Raji (cell line): ENCODE data around the gene VPS35L.

Experiments used
- POLR2A ChIP-seq: IDR thresholded peaks from 2 replicates; pipeline ENCODE4 v1.6.1; 2011; ENCODE audit warnings: low read depth, low read length, control low read depth; ENCODE audit not compliant: insufficient read depth

Gene VPS35L

GRCh38 chr16:19706846-19707245 lies 151.3 kb downstream of the VPS35L start:
- no peak for TF ChIP-seq POLR2A

- TF ChIP-seq POLR2A, result no peak
Measured at GRCh38 chr16:19707569-19708295, 152.2 kb downstream of the VPS35L start.

- no peak for TF ChIP-seq POLR2A
Measured at GRCh38 chr16:19708296-19709205, 153.0 kb downstream of the VPS35L start.

GRCh38 chr16:19709381-19710136 lies 154.1 kb downstream of the VPS35L start:
- no peak for TF ChIP-seq POLR2A

- TF ChIP-seq POLR2A, result no peak
Measured at GRCh38 chr16:19710191-19710908, 154.8 kb downstream of the VPS35L start.

GRCh38 chr16:19710991-19711545 lies 155.6 kb downstream of the VPS35L start:
- TF ChIP-seq POLR2A, result no peak

GRCh38 chr16:19711643-19712042 lies 156.1 kb downstream of the VPS35L start:
- TF ChIP-seq POLR2A, result no peak

GRCh38 chr16:19712418-19713058 lies 157.0 kb downstream of the VPS35L start:
- no peak for TF ChIP-seq POLR2A

GRCh38 chr16:19713697-19714096 lies 158.2 kb downstream of the VPS35L start:
- no peak for TF ChIP-seq POLR2A

GRCh38 chr16:19715566-19715965 lies 160.1 kb downstream of the VPS35L start:
- no peak for TF ChIP-seq POLR2A

GRCh38 chr16:19716183-19716582 lies 160.7 kb downstream of the VPS35L start:
- TF ChIP-seq POLR2A, result no peak

GRCh38 chr16:19717314-19717713 lies 161.8 kb downstream of the VPS35L start:
- TF ChIP-seq POLR2A, result no peak

- peak; percentile 82 for TF ChIP-seq POLR2A
Measured at GRCh38 chr16:19717741-19718623, 162.5 kb downstream of the VPS35L start, which contains the start of the genes IQCK and KNOP1. IQCK (plus strand) TSS chr16:19718271; CDS start chr16:19718307, 36 bp downstream. KNOP1 (minus strand) TSS chr16:19718227; CDS start chr16:19715035, 3,192 bp downstream.
